Osteoblast (primary cell): Measurements from ENCODE around the gene PGS1. TPM values are rescaled to one million over a fixed set of nuclear protein-coding genes. Genes with fewer than 3 reads are reported as not detected.

ENCODE experiments used
- DNase-seq: peaks from one replicate; pipeline ENCODE4 v3.0.0; 2011; ENCODE audit warnings: low spot score, mixed read lengths; ENCODE audit not compliant: insufficient read length; ENCODE audit errors: missing footprints
- H2AFZ ChIP-seq: 2 replicates; pipeline ENCODE4 v1.6.0; 2011; ENCODE audit warnings: mild to moderate bottlenecking, low read length
- H3K27ac ChIP-seq: 2 replicates; pipeline ENCODE4 v1.5.1; 2011; ENCODE audit warnings: mild to moderate bottlenecking, low read depth, low read length, moderate library complexity
- H3K27me3 ChIP-seq: 2 replicates; pipeline ENCODE4 v1.6.0; 2012; ENCODE audit warnings: mild to moderate bottlenecking, control low read depth, inconsistent platforms, low read length, moderate library complexity; ENCODE audit not compliant: insufficient read depth
- H3K36me3 ChIP-seq: 2 replicates; pipeline ENCODE4 v1.5.1; 2011; ENCODE audit warnings: mild to moderate bottlenecking, low read length, control low read depth, moderate library complexity; ENCODE audit not compliant: insufficient read depth
- H3K4me1 ChIP-seq: 2 replicates; pipeline ENCODE4 v1.5.1; 2011; ENCODE audit warnings: mild to moderate bottlenecking, low read length, control low read depth, moderate library complexity; ENCODE audit not compliant: insufficient read depth
- H3K4me2 ChIP-seq: 2 replicates; pipeline ENCODE4 v1.6.0; 2011; ENCODE audit warnings: mild to moderate bottlenecking, low read length; ENCODE audit not compliant: insufficient read depth
- H3K4me3 ChIP-seq: fragments of 200-600 bp; sonication (generic); 3 replicates; pipeline ENCODE4 v1.5.1; 2012; ENCODE audit warnings: mild to moderate bottlenecking, low read length, inconsistent platforms; ENCODE audit not compliant: insufficient read depth
- H3K79me2 ChIP-seq: 2 replicates; pipeline ENCODE4 v1.6.0; 2012; ENCODE audit warnings: mild to moderate bottlenecking, low read length, control low read depth, inconsistent platforms; ENCODE audit not compliant: insufficient read depth
- H3K9me3 ChIP-seq: 2 replicates; pipeline ENCODE4 v1.5.1; 2011; ENCODE audit warnings: low read depth, low read length, control low read depth
- H4K20me1 ChIP-seq: 2 replicates; pipeline ENCODE4 v1.6.0; 2012; ENCODE audit warnings: mild to moderate bottlenecking, low read length, control low read depth; ENCODE audit not compliant: insufficient read depth
- total RNA-seq: library from RNA; depleted of rRNA; stranded (reverse); fragments of >200 nt; gene quantifications from 2 replicates; pipeline ENCODE4 v1.2.3, GENCODE V29; 2012
- TF ChIP-seq, protein P1 (sequence below): IDR thresholded peaks from 2 replicates; pipeline ENCODE4 v1.5.1; 2011; ENCODE audit warnings: mild to moderate bottlenecking, low read depth, low read length, moderate library complexity; ENCODE audit errors: extremely low read depth

PGS1 gene
- total RNA-seq, 1 donor, result 34.4 TPM

DNA sequence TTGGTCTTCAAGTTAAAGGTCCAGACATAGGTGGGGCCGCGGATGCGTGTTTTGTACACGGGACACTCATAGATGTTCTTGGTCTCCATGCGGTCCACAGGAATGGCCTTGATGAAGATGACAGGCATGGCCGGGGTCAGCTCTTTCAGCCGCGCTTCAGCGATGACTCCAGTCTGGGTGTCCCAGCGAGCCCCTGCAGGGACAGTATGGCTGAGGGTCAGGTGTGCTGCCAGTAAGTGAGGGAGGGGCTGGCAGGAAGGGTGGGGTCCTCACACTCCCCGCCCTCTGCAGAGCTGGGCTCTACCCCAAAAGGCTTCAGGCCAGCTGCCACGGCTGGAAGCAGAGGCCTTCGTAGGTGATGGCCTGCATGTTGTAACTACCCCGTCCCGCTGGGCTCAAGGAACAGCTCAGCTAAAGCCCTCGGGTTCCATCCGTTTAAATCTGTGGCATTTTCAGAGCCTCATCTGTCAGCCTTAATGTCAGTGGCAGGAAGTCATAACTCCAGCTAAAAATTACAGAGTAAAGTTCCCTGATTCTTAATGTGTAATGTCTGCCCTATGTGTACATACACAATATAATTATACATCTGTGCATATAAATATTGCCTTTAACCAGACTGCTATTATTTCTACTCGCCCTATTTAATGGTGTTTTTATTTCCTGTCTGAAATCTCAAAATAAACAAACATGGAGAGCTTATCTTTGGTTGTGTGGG, 45.7 kb downstream of the PGS1 start:
- no peak overlapping the region for H3K4me2 ChIP-seq
- no peak overlapping the region for H2AFZ ChIP-seq
- TF ChIP-seq, protein P1, sequence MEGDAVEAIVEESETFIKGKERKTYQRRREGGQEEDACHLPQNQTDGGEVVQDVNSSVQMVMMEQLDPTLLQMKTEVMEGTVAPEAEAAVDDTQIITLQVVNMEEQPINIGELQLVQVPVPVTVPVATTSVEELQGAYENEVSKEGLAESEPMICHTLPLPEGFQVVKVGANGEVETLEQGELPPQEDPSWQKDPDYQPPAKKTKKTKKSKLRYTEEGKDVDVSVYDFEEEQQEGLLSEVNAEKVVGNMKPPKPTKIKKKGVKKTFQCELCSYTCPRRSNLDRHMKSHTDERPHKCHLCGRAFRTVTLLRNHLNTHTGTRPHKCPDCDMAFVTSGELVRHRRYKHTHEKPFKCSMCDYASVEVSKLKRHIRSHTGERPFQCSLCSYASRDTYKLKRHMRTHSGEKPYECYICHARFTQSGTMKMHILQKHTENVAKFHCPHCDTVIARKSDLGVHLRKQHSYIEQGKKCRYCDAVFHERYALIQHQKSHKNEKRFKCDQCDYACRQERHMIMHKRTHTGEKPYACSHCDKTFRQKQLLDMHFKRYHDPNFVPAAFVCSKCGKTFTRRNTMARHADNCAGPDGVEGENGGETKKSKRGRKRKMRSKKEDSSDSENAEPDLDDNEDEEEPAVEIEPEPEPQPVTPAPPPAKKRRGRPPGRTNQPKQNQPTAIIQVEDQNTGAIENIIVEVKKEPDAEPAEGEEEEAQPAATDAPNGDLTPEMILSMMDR, result no peak
- H4K20me1 ChIP-seq, result peaks cover 15% of the 10 kb centered on the region
- H3K36me3 ChIP-seq, result peaks cover 63% of the 10 kb centered on the region
- no peak overlapping the region for H3K4me3 ChIP-seq
- no peaks in the 10 kb centered on the region for H3K9me3 ChIP-seq
- no peak overlapping the region for H3K27ac ChIP-seq
- peak; percentile 50 for DNase-seq
- no peaks in the 10 kb centered on the region for H3K27me3 ChIP-seq
- peaks cover 6% of the 10 kb centered on the region for H3K79me2 ChIP-seq
- H3K4me1 ChIP-seq, result peaks cover 8% of the 10 kb centered on the region

DNA sequence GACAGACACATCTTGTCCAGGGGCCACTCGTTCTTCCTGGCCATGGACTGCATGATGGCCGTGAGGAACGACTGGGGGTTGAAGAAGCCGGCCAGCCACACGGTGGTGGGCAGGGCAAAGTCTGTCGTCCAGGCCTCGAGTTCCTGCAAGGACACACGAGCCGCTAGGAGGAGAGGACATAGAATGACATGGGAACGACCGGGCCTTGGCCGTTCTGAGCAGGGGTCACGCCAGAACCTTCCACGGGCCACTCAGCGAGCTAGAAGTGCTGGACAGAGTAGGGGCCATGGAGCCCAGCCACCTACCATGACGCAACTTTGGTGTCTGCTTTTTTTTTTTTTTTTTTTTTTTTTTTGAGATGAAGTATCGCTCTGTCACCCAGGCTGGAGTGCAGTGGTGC, 47.0 kb downstream of the PGS1 start:
- H3K4me3 ChIP-seq, result no peak overlapping the region
- H3K36me3 ChIP-seq, result peaks cover 51% of the 10 kb centered on the region
- no peak for DNase-seq
- no peak overlapping the region for H3K4me2 ChIP-seq
- peaks cover 8% of the 10 kb centered on the region for H3K4me1 ChIP-seq
- no peaks in the 10 kb centered on the region for H3K9me3 ChIP-seq
- peaks cover 17% of the 10 kb centered on the region for H4K20me1 ChIP-seq
- H3K27me3 ChIP-seq, result no peaks in the 10 kb centered on the region
- no peak overlapping the region for H3K27ac ChIP-seq
- no peak overlapping the region for H2AFZ ChIP-seq
- no peaks in the 10 kb centered on the region for H3K79me2 ChIP-seq
- TF ChIP-seq, protein P1, result no peak

DNA sequence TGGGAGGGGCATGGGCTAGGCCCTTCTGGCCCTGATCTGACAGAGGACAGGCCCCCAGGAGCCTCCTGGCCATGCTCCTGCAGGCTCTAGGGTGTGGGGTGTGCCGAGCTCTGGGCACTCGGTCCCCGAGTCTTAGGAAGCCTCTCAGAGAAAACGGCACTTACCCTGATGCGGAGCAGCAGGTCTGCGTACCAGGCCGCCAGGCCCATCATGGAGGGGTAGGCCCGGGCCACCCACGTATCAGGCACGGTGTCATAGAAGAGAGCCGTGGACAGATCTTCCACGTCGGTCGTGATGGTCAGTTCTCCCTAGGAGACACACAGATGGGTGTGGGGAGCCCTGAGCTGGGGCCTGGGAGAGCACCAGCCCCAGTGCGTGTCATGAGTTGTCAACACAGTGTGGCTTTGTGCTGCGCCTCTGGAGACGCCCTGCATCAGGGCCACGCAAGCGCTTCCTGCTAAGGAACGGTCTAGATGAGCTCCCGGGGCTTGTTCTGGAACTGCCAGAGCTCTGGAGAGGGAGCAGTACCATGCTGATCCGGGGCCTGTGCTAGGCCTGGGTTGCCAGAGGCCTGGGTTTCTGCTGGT, 47.9 kb downstream of the PGS1 start:
- H3K9me3 ChIP-seq, result no peaks in the 10 kb centered on the region
- H2AFZ ChIP-seq, result no peak overlapping the region
- H3K27me3 ChIP-seq, result no peaks in the 10 kb centered on the region
- no peak overlapping the region for H3K27ac ChIP-seq
- H3K4me3 ChIP-seq, result no peak overlapping the region
- TF ChIP-seq, protein P1, result no peak
- peaks cover 17% of the 10 kb centered on the region for H4K20me1 ChIP-seq
- H3K79me2 ChIP-seq, result no peaks in the 10 kb centered on the region
- peaks cover 5% of the 10 kb centered on the region for H3K4me1 ChIP-seq
- DNase-seq, result peak; percentile 65
- no peak overlapping the region for H3K4me2 ChIP-seq
- peaks cover 47% of the 10 kb centered on the region for H3K36me3 ChIP-seq

DNA sequence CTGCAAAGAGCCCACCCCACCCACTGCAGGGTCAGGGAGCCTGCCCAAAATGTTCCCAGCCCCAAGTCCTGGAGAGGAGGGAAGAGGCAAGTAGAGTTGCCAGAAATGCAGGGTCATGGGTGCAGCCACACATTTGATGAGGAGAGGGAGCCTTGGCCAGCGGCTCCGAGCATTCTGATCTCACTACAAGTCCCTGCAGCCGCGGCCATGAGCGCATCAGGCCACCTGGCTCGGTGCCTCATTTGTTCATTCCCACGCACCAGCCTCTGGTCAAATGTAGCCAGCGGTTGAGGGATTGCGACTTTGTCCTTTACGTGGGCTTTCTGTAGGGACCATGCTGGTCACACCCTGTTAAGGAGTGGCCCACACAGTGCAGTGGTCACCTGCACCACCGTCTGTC, 48.7 kb downstream of the PGS1 start:
- TF ChIP-seq, protein P1, result no peak
- peaks cover 17% of the 10 kb centered on the region for H4K20me1 ChIP-seq
- H3K4me1 ChIP-seq, result no peaks in the 10 kb centered on the region
- peaks cover 46% of the 10 kb centered on the region for H3K36me3 ChIP-seq
- no peaks in the 10 kb centered on the region for H3K79me2 ChIP-seq
- no peak for DNase-seq
- H3K27me3 ChIP-seq, result no peaks in the 10 kb centered on the region
- H3K9me3 ChIP-seq, result no peaks in the 10 kb centered on the region
- no peak overlapping the region for H3K4me3 ChIP-seq
- no peak overlapping the region for H3K4me2 ChIP-seq
- H3K27ac ChIP-seq, result no peak overlapping the region
- H2AFZ ChIP-seq, result no peak overlapping the region
